ENCODE data around the gene GABRB1.
"Not testable (repeated sequence)": the region's sequence is repeated elsewhere in the genome, so short reads cannot be mapped to it uniquely, and the experiment has no call there.

The GABRB1 gene

GRCh38 chr4:47289805-47290204, 258.4 kb downstream of the GABRB1 start:
- DNase-seq (ENCODE audit: low read depth in 2 of 2), result no peak

DNA sequence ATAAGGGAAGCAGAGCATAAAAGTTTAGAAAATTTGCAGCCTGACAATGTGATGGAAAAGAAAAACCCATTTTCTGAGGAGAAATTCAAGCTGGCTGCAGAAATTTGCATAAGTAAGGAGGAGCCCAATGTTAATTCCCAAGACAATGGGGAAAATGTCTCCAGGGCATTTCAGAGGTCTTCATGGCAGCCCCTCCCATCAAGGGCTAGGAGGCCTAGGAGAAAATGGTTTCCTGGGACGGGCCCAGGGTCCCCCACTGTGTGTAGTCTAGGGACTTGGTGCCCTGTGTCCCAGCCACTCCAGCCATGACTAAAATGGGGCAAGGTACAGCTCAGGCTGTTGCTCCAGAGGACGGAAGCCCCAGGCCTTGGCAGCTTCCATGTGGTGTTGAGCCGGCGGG, 259.5 kb downstream of the GABRB1 start:
- not testable (repeated sequence) for DNase-seq (ENCODE audit: low read depth in 2 of 2)

- no peak for DNase-seq (ENCODE audit: low read depth in 2 of 2)
These were observed 277.8 kb downstream of the GABRB1 start for GRCh38 chr4:47309165-47309564.

DNA sequence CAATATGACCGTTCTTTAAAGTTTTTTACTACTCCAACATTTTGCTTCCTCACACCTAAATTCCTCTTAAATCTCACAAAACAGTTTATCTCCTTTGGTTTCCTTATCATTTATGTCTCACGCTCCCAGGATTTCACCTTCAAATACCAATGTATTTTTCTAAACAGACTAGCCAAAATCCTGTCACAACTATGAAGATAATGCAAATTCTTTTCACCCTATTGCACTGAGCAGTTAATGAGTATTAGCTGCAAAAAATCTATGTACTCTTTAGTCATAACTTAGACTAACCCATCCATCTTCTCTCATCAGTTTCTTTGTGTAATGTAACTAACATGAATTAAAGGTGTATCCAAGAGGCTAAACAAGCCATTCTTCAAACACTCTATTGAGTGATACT, 280.8 kb downstream of the GABRB1 start:
- DNase-seq (ENCODE audit: low read depth in 2 of 2), result no peak

- no peak for DNase-seq (ENCODE audit: low read depth in 2 of 2)
These were observed 282.0 kb downstream of the GABRB1 start for GRCh38 chr4:47313384-47313783.

DNA sequence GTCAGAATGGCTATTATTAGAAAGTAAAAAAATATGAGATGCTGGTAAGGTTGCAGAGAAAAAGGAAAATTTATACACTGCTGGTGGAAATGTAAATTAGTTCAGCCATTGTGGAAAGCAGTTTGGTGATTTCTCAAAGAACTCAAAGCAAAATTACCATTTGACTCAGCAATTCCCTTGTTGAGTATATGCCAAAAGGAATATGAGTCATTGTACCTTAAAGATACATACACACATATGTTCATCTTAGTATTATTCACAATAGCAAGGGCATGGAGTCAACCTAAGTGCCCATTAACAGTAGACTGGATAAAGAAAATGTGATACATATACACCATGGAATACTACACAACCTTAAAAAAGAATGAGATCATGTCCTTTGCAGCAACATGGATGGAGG, 284.0 kb downstream of the GABRB1 start:
- DNase-seq (ENCODE audit: low read depth in 2 of 2), result no peak

- DNase-seq (ENCODE audit: low read depth in 2 of 2), result no peak
These were observed 294.7 kb downstream of the GABRB1 start for GRCh38 chr4:47326025-47326424.

DNA sequence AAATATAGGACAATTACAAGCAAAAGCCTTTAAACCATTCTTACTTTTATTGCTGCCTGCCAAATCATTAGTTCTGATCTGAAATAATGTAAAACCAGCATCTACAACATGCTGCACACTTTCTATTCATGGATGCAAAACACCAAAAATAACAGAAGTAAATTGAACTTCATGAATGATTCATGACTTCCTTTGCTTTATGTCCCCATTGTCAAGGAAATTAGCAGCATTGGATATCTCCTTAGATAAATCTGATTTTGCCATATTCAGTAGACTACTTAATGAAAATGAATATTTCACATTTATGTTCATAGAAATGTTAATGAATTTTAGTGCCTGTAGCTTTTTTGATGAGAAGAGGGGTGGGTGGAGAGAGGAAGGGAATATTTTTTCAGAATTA, 299.5 kb downstream of the GABRB1 start:
- DNase-seq (ENCODE audit: low read depth in 2 of 2), result no peak

DNA sequence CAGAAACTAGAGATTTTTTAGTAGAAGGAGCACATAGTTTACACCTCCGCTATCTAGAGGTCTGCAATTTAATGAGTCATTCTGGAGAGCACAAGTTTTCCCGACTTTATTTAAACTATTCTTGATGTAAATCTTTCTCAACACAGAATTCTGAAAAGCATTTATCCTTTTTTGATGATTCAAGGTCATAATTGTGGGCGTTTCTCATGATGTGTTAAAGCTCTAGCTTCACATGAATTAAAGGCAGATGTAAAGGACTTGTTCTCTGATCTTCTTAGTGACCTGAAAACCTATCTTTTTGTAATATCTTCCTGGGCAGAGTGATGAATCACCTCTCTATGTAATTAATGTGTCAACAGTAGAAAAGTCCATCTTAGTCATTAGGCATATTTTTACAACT, 303.3 kb downstream of the GABRB1 start:
- no peak for DNase-seq (ENCODE audit: low read depth in 2 of 2)

DNA sequence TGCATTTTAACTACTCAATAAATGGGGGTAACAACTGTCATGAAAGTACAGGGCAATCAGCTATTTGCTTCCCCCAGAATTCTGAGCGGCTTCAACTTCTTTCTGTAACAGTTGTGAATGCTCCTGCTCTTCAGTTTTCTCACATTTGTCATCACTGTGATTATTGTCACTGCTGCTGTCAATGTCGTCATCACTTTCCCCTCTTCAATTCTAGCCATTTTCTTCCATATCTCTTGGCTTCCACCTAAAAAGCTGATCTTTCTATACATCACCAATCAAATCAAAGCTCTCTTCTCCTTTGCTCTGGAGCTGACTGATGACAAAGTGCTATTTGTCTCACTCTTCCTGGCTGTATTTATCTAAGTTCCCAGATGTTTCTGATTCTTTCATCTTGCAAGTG, 306.5 kb downstream of the GABRB1 start:
- no peak for DNase-seq (ENCODE audit: low read depth in 2 of 2)

GRCh38 chr4:47340914-47341313, 309.5 kb downstream of the GABRB1 start:
- DNase-seq (ENCODE audit: low read depth in 2 of 2), result no peak

GRCh38 chr4:47342796-47343195, 311.4 kb downstream of the GABRB1 start:
- DNase-seq (ENCODE audit: low read depth in 2 of 2), result no peak

DNA sequence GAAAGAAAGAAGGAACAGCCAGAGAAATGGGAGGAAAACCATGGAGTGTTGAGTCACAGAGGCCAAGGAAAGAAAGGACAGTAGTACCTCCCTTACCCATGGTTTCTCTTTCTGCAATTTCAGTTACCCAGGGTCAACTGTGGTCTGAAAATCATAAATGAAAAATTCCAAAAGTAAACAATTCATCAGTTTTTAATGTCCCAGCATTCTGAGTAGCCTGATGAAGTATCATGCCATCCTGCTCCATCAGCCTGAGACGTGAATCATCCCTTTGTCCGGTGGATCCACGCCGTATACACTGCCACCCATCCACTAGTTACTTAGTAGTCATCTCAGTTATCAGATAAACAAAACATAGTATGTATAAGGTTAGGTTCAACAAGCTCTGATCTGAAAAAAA, 318.0 kb downstream of the GABRB1 start:
- no peak for DNase-seq (ENCODE audit: low read depth in 2 of 2)

DNA sequence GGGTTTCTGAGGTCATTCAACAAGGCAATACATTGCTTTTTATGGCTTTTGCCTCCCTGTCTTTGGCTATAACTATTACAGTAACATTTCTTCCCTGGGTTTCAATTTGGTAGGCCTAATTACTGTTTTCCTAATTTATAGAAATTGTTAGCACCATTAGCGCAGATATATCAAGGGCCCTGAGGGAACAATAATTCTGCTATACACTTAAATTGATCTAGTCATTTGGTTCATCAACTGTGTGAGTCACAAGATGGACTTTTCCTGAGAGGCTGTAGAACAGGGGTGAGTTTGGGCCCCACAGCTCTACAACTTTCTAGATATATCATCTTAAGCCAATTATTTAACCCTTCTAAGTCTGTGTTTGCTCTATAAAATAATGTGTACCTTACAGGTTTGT, 324.2 kb downstream of the GABRB1 start:
- no peak for DNase-seq (ENCODE audit: low read depth in 2 of 2)

DNA sequence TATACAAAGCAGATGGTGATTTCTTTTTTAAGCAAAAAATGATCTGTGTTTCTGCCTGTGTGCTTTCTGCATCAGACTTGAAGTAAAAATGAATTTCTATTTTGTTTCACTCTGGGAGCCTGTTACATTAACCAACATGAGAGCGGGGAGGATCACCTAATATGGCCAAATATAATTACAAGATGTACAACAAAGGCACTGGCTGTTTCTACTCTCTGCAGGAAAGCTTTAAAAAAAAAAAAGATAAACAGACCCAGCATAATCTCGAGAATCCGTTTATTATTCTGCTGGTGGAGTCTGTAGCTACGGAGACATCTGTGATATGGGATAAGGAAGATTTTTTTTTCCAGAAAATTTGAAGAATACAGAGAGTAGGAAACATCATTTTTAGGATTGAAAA, 328.5 kb downstream of the GABRB1 start:
- DNase-seq (ENCODE audit: low read depth in 2 of 2), result no peak

GRCh38 chr4:47367761-47368160, 336.4 kb downstream of the GABRB1 start:
- no peak for DNase-seq (ENCODE audit: low read depth in 2 of 2)

- no peak for DNase-seq (ENCODE audit: low read depth in 2 of 2)
These were observed 336.8 kb downstream of the GABRB1 start for GRCh38 chr4:47368211-47368610.

DNA sequence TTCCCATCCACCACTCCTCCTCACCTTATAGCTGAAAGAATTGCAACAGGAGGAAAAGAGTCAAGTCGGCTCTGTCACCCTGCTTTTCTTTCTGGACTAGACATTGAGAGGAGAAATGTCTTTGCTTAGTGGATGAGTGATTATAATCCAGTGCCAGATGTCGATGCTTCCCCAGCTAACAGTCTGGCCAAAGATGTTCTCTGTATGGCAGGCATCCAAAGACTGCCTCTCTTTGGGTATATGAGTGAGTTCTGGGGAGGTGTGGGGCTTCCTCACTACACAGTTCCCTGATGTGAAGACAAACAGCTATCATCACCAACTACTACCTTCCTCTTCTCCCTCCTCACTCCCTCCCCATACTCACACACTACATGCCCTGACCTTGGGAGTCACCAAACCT, 341.2 kb downstream of the GABRB1 start:
- no peak for DNase-seq (ENCODE audit: low read depth in 2 of 2)

- no peak for DNase-seq (ENCODE audit: low read depth in 2 of 2)
These were observed 341.8 kb downstream of the GABRB1 start for GRCh38 chr4:47373174-47373573.

DNA sequence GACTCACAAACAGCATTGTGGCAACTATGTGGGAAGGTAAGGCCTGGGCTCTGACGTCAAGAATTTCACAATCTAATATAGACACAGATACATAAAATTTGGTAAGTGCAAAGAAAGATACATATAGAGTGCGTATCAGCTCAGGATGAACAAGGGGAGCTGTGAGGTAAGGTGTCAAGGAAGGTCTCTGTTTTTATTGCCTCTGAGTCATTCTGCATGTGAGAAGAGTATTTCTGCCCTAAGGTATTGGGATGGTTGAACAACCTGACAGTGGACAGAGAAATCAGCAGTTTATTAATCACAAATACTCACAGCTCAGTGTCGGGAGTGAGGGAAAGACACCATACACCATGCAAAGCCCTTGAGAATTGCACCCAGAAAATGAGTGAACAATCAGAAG, 342.3 kb downstream of the GABRB1 start:
- DNase-seq (ENCODE audit: low read depth in 2 of 2), result no peak

DNA sequence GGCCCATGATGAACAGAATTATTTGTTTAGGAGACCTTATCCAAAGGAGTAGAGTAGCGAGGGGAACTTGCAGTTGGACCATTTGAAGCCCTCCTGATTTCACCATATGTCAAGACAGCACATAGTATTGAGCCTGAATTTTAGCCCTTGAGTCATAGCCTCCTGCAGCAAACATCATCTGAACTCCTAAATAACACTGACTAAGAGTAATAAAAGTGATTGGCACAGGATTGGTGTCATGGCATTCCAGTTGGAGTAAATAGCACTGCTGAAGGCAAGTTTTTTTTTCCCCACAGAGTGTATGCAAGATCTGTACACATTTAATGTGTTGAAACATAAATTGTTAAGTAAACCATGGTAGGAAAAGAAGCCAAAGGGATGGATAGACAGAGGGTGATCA, 343.1 kb downstream of the GABRB1 start:
- DNase-seq (ENCODE audit: low read depth in 2 of 2), result no peak

DNA sequence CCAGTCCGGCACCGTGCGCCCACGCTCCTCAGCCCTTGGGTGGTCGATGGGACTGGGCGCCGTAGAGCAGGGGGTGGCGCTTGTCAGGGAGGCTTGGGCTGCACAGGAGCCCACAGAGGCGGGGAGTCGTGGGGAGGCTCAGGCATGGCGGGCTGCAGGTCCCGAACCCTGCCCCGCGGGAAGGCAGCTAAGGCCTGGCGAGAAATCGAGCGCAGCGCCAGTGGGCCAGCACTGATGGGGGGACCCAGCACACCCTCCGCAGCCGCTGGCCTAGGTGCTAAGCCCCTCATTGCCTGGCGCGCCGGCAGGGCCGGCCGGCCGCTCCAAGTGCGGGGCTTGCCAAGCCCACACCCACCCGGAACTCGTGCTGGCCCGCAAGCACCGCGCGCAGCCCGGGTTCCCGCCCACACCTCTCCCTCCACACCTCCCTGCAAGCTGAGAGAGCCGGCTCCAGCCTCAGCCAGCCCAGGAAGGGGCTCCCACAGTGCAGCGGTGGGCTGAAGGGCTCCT, 346.7 kb downstream of the GABRB1 start:
- not testable (repeated sequence) for DNase-seq (ENCODE audit: low read depth in 2 of 2)

DNA sequence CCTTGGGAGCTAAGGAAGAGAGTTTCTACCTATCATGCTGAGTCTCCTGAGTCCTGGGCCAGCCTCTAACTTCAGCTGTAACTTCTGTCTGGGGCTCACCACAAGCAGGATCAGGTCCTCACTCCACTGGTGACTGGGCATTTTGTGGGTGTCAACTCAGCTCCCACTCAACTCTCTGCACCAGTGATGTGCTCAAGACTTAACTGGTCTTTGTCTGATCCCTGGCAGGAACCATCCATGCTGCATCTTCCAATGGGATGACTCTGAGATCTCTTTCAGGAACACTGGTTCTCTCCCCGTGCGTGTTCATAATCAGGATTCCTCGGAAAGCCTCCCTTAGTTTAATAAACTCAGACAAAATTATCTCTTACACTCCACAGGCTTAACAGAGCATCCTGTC, 349.8 kb downstream of the GABRB1 start:
- DNase-seq (ENCODE audit: low read depth in 2 of 2), result no peak

- no peak for DNase-seq (ENCODE audit: low read depth in 2 of 2)
These were observed 351.5 kb downstream of the GABRB1 start for GRCh38 chr4:47382846-47383360.

All from stimulated activated CD8-positive, alpha-beta memory T cell treated with anti-CD3 and anti-CD28 coated beads, Interleukin-2, amount 100 ng/mL, for 48 hours (primary cell).